Mesothelial cell of epicardium (in vitro differentiated cells): ENCODE results near the gene ISOC2. TPM values are rescaled to one million over a fixed set of nuclear protein-coding genes. Genes with fewer than 3 reads are reported as not detected.

ENCODE experiments used
- DNase-seq, 2 experiments: peaks; one replicate each; pipeline ENCODE4 v3.0.0; 2021; ENCODE audit warnings: low spot score in 2 of 2; ENCODE audit not compliant: unreplicated experiment in 2 of 2
- H3K27ac Mint-ChIP-seq: 2 replicates; pipeline ENCODE4 v1.8.0; 2021; ENCODE audit warnings: mixed read lengths
- H3K27me3 Mint-ChIP-seq: 2 replicates; pipeline ENCODE4 v1.8.0; 2021; ENCODE audit warnings: low read depth, mixed read lengths
- H3K36me3 Mint-ChIP-seq: 2 replicates; pipeline ENCODE4 v1.8.0; 2021; ENCODE audit warnings: mixed read lengths
- H3K4me1 Mint-ChIP-seq: 2 replicates; pipeline ENCODE4 v1.8.0; 2021; ENCODE audit warnings: mixed read lengths
- H3K4me3 Mint-ChIP-seq: 2 replicates; pipeline ENCODE4 v1.8.0; 2021; ENCODE audit warnings: mild to moderate bottlenecking, moderate library complexity, mixed read lengths
- H3K9me3 Mint-ChIP-seq: 2 replicates; pipeline ENCODE4 v1.8.0; 2021; ENCODE audit warnings: mixed read lengths
- CTCF ChIP-seq: fragments of 200-600 bp; sonication (generic); IDR thresholded peaks from one replicate; pipeline ENCODE4 v1.5.0; 2021; ENCODE audit warnings: antibody characterized with exemption; ENCODE audit not compliant: unreplicated experiment
- total RNA-seq: library from RNA; stranded (reverse); gene quantifications from 3 replicates; pipeline ENCODE4 v1.2.1, GENCODE V29; 2021

ISOC2 gene
- total RNA-seq, 1 donor from 2014 or later: 35.0 TPM

GRCh38 chr19:55481148-55481793, 19.8 kb upstream of the ISOC2 start:
- no peak overlapping the region for H3K4me3 Mint-ChIP-seq
- H3K36me3 Mint-ChIP-seq: no peaks in the 10 kb centered on the region
- H3K27ac Mint-ChIP-seq: no peak overlapping the region
- peaks cover 24% of the 10 kb centered on the region for H3K4me1 Mint-ChIP-seq
- no peaks in the 10 kb centered on the region for H3K9me3 Mint-ChIP-seq
- H3K27me3 Mint-ChIP-seq: no peaks in the 10 kb centered on the region
- TF ChIP-seq CTCF: no peak
- DNase-seq: no peak

- no peak for TF ChIP-seq CTCF
- DNase-seq: no peak
- Mint-ChIP-seq H3K4me1 (peaks cover 22% of the 10 kb centered on the region), H3K27me3 (no peaks in the 10 kb centered on the region), H3K4me3 (peak overlapping the region; percentile 13), H3K36me3 (no peaks in the 10 kb centered on the region), H3K9me3 (no peaks in the 10 kb centered on the region), H3K27ac (no peak overlapping the region)
These were observed 18.2 kb upstream of the ISOC2 start for GRCh38 chr19:55479451-55480230.

- DNase-seq: no peak
- no peak for TF ChIP-seq CTCF
- no peaks in the 10 kb centered on the region for H3K27me3 Mint-ChIP-seq
- no peaks in the 10 kb centered on the region for H3K36me3 Mint-ChIP-seq
- peak overlapping the region; percentile 88 for H3K4me3 Mint-ChIP-seq
- H3K4me1 Mint-ChIP-seq: peaks cover 22% of the 10 kb centered on the region
- H3K27ac Mint-ChIP-seq: peak overlapping the region; percentile 30
- no peaks in the 10 kb centered on the region for H3K9me3 Mint-ChIP-seq
These were observed 17.6 kb upstream of the ISOC2 start for GRCh38 chr19:55479045-55479444.

GRCh38 chr19:55478364-55478763, 16.9 kb upstream of the ISOC2 start:
- Mint-ChIP-seq H3K27ac (peak overlapping the region; percentile 38), H3K27me3 (no peaks in the 10 kb centered on the region), H3K36me3 (no peaks in the 10 kb centered on the region), H3K4me1 (peaks cover 22% of the 10 kb centered on the region), H3K9me3 (no peaks in the 10 kb centered on the region), H3K4me3 (peak overlapping the region; percentile 88)
- TF ChIP-seq CTCF: no peak
- no peak for DNase-seq

- Mint-ChIP-seq H3K9me3 (no peaks in the 10 kb centered on the region), H3K36me3 (no peaks in the 10 kb centered on the region), H3K27me3 (no peaks in the 10 kb centered on the region), H3K4me1 (peaks cover 22% of the 10 kb centered on the region), H3K4me3 (peak overlapping the region; percentile 88), H3K27ac (peak overlapping the region; percentile 38)
- no peak for DNase-seq
- TF ChIP-seq CTCF: no peak
These were observed 16.5 kb upstream of the ISOC2 start for GRCh38 chr19:55477905-55478304.
